Stimulated activated CD4-positive, alpha-beta T cell treated with anti-CD3 and anti-CD28 coated beads, Interleukin-2, amount 100 ng/mL, for 48 hours (primary cell): ENCODE measurements around the gene PVR.
"Not testable (repeated sequence)": the region's sequence is repeated elsewhere in the genome, so short reads cannot be mapped to it uniquely, and the experiment has no call there.

ENCODE experiments used
- DNase-seq, 2 donors: peaks; one replicate each; pipeline ENCODE4 v3.0.0-alpha.2; 2020

PVR gene

DNA sequence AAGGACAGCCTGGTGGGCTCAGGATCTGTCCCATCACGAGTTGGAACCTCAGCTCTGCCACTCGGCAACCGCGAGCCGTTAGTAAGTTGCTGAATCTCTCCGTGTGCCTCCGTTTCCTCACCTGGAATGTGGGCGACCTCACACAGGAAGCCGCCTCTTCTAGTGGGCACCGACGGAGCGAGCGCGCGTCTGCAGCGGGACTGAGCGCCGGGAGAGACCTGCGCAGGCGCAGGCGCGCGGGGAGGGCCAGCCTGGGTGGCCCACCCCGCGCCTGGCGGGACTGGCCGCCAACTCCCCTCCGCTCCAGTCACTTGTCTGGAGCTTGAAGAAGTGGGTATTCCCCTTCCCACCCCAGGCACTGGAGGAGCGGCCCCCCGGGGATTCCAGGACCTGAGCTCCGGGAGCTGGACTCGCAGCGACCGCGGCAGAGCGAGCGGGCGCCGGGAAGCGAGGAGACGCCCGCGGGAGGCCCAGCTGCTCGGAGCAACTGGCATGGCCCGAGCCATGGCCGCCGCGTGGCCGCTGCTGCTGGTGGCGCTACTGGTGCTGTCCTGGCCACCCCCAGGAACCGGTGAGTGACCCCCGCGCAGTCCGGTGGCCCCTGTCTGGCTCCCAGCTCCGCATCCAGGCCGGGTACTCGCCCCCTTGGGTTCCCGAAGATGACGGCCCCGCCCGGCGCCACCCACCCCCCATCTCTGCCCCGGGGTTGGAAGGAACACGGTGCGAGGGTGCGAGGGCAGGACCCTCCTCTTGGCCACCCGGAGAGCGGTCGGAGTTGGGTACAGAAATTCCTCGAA lies at the start of gene PVR:
Gene PVR (plus strand): TSS at position 306 of the 797 bp plus-strand sequence. CDS start 187 bp downstream, at position 493.
- peak; percentile 34 to 40 for DNase-seq

- DNase-seq, result no peak
Measured at GRCh38 chr19:44596428-44597130, 47.1 kb upstream of the PVR start.

GRCh38 chr19:44597131-44597491 lies 46.6 kb upstream of the PVR start:
- DNase-seq, result no peak

- no peak for DNase-seq
Measured at GRCh38 chr19:44598355-44598754, 45.4 kb upstream of the PVR start.

DNA sequence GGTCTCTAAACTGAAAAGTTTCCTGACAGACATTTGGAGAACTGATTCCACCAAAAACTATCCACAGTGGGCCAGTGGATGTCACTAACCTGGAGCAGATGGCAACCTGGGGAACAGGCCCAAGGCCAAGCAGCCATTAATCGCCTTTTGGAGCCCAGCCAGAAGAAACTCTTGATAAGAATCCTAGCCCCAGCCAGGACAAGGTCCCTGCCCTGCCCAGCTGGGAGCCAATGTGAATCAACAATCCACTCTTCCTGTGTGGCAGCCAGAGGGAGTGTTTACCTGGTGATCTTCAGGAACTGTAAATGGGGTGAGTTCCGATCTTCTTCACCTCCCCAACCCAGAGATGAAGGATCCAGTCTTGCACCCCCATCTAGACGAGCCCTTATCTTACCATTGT lies 44.8 kb upstream of the PVR start:
- DNase-seq, result no peak

- no peak for DNase-seq
Measured at GRCh38 chr19:44600466-44600865, 43.2 kb upstream of the PVR start.

- DNase-seq, result no peak
Measured at GRCh38 chr19:44602081-44602480, 41.6 kb upstream of the PVR start.

GRCh38 chr19:44603201-44603945 lies 40.3 kb upstream of the PVR start:
- no peak for DNase-seq

DNA sequence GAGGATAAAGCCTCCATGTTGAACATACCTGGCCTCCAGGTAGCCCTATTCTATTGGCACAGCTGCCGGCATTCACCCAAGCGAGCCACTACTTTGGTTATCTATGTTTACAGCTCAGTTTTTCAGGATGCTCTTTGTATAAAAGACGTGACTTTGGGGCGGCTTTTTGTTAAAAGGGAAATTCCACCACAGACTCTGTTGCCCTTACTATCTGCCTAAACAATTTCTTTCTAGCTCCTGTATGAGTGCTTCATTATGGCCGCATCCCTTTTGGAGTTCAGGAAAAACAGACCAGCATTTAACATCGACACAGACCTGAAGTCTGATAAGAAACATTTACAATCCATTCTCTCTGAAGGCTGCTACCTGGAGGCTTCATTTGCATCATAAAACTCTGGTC lies 39.5 kb upstream of the PVR start:
- DNase-seq, result no peak

DNA sequence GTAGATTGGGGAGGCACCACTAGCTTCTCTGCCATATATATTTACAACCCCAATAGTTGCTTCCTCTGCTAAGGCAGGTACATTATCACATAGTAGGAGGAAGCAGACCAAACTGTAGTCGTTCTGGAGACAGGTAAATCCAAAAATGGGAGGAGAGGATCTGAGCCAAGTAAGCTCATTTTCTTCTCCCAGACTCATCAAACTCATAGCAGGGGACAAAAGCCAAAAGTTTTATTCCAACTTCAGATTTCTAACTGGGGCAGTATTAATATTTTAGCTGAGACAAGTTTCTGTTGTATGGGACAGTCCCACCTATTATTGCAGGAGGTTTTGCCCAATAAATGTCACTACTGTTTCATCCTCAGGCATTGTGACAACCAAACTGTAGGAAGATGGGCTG lies 38.2 kb upstream of the PVR start:
- no peak for DNase-seq

DNA sequence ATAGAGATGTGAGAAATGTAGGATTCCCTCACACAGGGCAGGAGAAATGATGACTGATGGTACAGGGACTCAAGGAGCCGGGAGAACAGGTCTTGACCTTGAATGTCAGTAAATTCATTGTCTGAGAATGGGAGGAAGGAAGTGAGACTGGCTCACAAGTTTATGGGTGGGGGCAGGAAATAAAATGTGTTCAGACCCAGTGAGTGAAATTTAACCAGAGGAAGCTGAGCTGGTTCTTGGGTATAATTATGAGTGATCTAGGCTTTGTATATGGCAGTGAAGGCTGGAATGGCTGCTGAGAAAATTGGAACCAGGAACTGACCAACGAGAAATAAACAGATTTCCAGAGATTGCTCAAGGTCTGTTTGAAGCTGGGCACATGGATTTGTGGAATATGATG lies 36.7 kb upstream of the PVR start:
- DNase-seq, result no peak

DNA sequence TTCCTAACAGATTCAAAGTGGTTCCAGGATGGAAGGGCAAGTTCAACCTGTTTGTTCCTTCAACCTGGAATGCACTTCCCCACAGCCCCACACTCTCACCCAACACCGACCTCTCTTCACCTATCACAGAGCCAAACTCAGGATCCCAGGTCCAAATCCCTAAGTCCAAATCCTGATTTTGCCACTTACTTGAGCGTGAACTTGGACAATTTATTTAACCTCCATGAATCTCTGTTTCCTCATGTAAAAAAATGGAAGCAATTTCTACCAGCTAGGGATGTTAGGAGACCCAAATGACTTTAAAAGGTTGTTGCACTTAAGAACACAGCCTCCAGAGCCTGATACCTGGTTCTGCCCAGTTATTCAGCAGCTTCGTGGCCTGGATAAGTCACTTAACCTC lies 35.8 kb upstream of the PVR start:
- DNase-seq, result no peak

GRCh38 chr19:44608391-44608821 lies 35.3 kb upstream of the PVR start:
- no peak for DNase-seq

GRCh38 chr19:44609219-44609618 lies 34.5 kb upstream of the PVR start:
- no peak for DNase-seq

- DNase-seq, result not testable (repeated sequence)
Measured at GRCh38 chr19:44610497-44610896, 33.2 kb upstream of the PVR start.

DNA sequence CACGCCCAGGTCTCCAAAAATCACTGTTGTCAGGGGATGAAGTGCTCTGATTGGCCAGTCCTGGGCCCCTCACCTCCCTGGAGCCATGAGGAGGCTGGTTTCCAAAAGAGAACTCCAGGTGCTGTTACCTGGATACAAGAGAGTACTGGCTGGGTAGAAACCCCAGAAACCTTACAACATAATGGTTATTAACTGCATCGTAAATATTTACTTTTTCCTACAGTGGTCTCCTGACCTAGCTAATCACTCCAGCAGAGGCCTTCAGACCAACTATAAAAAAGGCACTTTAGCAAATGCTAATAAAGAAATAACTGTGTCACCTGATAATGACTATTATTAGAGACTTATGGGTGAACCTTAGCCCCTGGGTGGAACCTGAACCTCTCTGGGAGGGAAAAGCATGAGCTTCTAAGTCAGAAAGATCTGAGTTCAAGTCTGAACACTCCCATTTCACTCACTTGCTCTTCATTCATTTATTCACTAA lies 31.9 kb upstream of the PVR start:
- DNase-seq, result no peak

- DNase-seq, result no peak
Measured at GRCh38 chr19:44613295-44614178, 30.2 kb upstream of the PVR start, which contains the start of gene IGSF23. TSS of gene IGSF23 (plus strand) at chr19:44613563. CDS start at chr19:44613646, 83 bp downstream.

- DNase-seq, result no peak
Measured at GRCh38 chr19:44614313-44614712, 29.4 kb upstream of the PVR start.

GRCh38 chr19:44615863-44616247 lies 27.9 kb upstream of the PVR start:
- no peak for DNase-seq

- no peak for DNase-seq
Measured at GRCh38 chr19:44617110-44617880, 26.4 kb upstream of the PVR start.

DNA sequence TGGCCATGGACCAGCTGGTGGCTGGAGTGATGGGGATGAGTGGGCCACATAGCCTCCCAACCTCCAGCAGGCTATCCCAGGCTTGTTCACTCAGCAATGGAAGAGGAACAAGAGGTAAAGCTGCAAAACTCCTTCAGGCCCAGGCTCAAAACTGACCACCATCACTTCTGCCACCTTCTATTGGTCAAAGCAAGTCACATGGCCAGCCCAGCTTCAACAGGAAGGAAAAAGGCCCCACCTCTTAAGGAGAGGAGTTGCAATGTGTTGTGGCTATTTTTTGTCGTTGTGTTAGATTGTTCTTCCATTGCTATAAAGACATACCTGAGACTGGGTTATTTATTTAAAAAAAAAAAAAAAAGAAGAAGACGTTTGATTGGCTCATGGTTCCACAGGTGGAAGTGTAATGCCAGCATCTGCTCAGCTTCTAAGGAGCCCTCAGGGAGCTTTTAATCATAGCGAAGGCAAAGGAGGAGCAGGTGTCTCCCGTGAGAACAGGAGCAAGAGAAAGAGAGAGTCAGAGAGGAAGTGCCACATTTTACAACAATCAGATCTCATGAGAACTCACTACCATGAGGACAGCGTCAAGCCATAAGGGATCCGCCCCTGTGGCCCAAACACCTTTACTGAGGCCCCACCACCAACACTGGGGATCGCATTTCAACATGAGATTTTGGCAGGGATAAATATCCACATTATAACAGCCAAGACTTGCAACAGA lies 24.9 kb upstream of the PVR start:
- no peak for DNase-seq
